Stomach (tissue), 4 donors: ENCODE measurements around the gene TGDS.

Experiments
- POLR2AphosphoS5 ChIP-seq, 3 donors: sonication (generic); formaldehyde crosslinking; IDR thresholded peaks; one replicate each; pipeline ENCODE4 v1.6.1; 2016; ENCODE audit warnings: antibody characterized with exemption in 3 of 3
- TF ChIP-seq, protein P1 (sequence below), 7 experiments: fragments of 450-650 bp in 4 of 7; fragments of 200-600 bp in 3 of 7; sonication (generic) in 3 of 7; IDR thresholded peaks; one replicate each; pipeline ENCODE4 v1.5.1; 2016 to 2019; ENCODE audit warnings: antibody characterized with exemption in 7 of 7, control low read depth in 2 of 7, mild to moderate bottlenecking in 1 of 7

DNA sequence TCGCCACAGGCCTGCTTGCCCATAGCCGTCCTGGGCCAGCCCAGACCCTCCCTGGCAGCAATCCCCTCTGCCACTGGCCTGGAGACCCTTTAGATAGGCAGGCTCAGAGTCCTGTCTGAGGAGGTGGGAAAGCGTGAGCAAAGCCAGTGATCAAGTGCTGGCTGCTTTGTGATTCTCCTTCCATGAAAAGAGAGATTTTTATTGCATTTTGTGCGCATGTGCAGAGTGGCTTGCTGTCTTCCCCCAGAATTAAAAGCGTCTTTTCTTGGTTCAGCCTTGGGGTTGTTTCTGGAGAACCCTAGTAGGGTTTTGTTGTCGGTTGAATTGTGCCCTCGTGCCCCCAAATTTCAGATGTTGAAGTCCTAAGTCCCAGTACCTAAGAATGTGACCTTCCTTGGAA lies 71.5 kb downstream of the TGDS start:
- TF ChIP-seq, protein P1, sequence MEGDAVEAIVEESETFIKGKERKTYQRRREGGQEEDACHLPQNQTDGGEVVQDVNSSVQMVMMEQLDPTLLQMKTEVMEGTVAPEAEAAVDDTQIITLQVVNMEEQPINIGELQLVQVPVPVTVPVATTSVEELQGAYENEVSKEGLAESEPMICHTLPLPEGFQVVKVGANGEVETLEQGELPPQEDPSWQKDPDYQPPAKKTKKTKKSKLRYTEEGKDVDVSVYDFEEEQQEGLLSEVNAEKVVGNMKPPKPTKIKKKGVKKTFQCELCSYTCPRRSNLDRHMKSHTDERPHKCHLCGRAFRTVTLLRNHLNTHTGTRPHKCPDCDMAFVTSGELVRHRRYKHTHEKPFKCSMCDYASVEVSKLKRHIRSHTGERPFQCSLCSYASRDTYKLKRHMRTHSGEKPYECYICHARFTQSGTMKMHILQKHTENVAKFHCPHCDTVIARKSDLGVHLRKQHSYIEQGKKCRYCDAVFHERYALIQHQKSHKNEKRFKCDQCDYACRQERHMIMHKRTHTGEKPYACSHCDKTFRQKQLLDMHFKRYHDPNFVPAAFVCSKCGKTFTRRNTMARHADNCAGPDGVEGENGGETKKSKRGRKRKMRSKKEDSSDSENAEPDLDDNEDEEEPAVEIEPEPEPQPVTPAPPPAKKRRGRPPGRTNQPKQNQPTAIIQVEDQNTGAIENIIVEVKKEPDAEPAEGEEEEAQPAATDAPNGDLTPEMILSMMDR (IDR thresholded peaks at IDR 0.05): no peak
- no peak for TF ChIP-seq POLR2AphosphoS5 (IDR thresholded peaks at IDR 0.05)
